ENCODE measurements around the gene APIP.
A peak's percentile ranks its signal among the peaks of the same experiment; 100 is the strongest.

APIP gene

DNA sequence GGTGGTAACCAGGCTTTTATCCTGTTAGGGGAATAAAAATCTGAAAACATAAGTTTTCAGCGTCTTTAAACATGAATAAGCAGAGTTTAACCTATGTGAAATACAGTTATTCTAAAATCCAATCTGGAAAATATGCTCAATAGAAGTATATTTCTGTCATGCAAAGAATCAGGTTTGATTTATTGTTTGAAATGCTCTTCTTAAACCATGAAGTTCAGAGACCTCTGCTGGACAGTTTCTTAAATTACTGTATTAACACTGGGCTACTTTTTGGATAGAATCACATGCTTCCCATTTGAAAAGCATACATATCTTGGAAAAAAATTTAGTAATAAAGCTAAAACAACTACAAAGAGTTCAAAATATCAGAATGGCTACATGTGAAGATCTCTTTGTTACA lies 25.4 kb downstream of the APIP start:
- ChIA-PET CTCF (no interaction called here), POLR2A (no interaction called here)
- TF ChIP-seq, protein P1, sequence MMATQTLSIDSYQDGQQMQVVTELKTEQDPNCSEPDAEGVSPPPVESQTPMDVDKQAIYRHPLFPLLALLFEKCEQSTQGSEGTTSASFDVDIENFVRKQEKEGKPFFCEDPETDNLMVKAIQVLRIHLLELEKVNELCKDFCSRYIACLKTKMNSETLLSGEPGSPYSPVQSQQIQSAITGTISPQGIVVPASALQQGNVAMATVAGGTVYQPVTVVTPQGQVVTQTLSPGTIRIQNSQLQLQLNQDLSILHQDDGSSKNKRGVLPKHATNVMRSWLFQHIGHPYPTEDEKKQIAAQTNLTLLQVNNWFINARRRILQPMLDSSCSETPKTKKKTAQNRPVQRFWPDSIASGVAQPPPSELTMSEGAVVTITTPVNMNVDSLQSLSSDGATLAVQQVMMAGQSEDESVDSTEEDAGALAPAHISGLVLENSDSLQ (IDR thresholded peaks at IDR 0.05): peak; percentile 89
- TF ChIP-seq ELF4 (IDR thresholded peaks at IDR 0.05): no peak
- no peak for DNase-seq (ENCODE audit: extremely low spot score)

DNA sequence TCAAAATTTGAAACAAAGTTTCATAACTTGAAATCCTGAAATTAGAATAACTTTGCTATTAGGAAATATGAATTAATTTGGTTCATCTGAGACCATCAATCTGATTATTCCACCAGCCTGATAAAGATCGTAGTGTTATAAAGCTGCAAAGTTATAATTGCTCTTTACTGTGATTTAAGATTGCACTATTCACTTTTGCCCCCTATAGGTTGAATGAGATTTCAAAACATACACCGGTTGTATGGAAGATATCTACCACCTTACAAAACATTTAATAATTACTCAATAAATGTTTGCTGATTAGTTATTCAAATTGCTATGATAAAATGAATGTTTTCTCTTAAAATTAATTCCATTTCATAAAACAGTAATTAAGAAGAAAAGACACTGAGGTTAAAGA lies 26.1 kb downstream of the APIP start:
- CTCF ChIA-PET: no interaction called here
- no peak for DNase-seq (ENCODE audit: extremely low spot score)
- POLR2A ChIA-PET: no interaction called here
- no peak for TF ChIP-seq FOXA1 (IDR thresholded peaks at IDR 0.05)
- no peak for TF ChIP-seq HDGF (IDR thresholded peaks at IDR 0.05; ENCODE audit: borderline replicate concordance)
- TF ChIP-seq BHLHE40 (IDR thresholded peaks at IDR 0.05; ENCODE audit: borderline replicate concordance): no peak
- TF ChIP-seq ZNF384 (IDR thresholded peaks at IDR 0.05): no peak
- TF ChIP-seq FOXM1 (IDR thresholded peaks at IDR 0.05; ENCODE audit: borderline replicate concordance): no peak
- no peak for TF ChIP-seq ARNT (IDR thresholded peaks at IDR 0.05)
- TF ChIP-seq SUZ12 (IDR thresholded peaks at IDR 0.05): no peak
- TF ChIP-seq, protein P1 (IDR thresholded peaks at IDR 0.05): no peak
- no peak for TF ChIP-seq LEF1 (IDR thresholded peaks at IDR 0.05; ENCODE audit: borderline replicate concordance)
- TF ChIP-seq CTBP1 (IDR thresholded peaks at IDR 0.05; ENCODE audit: borderline replicate concordance): no peak
- TF ChIP-seq TARDBP (IDR thresholded peaks at IDR 0.05): no peak
- TF ChIP-seq NFRKB (IDR thresholded peaks at IDR 0.05): no peak
- TF ChIP-seq ELF4 (IDR thresholded peaks at IDR 0.05): no peak
- TF ChIP-seq FOXK2 (IDR thresholded peaks at IDR 0.05): no peak
- no peak for TF ChIP-seq SP1 (IDR thresholded peaks at IDR 0.05)
- no peak for TF ChIP-seq L3MBTL2 (conservative IDR thresholded peaks at IDR 0.05)

GRCh38 chr11:34887260-34887659 lies 28.9 kb downstream of the APIP start:
- TF ChIP-seq L3MBTL2 (conservative IDR thresholded peaks at IDR 0.05) (no peak), CTBP1 (IDR thresholded peaks at IDR 0.05; ENCODE audit: borderline replicate concordance) (no peak), NFRKB (IDR thresholded peaks at IDR 0.05) (no peak), FOXA1 (IDR thresholded peaks at IDR 0.05) (no peak), SUZ12 (IDR thresholded peaks at IDR 0.05) (no peak), FOXM1 (IDR thresholded peaks at IDR 0.05; ENCODE audit: borderline replicate concordance) (no peak), ZNF384 (IDR thresholded peaks at IDR 0.05) (no peak), SP1 (IDR thresholded peaks at IDR 0.05) (no peak), TARDBP (IDR thresholded peaks at IDR 0.05) (no peak), FOXK2 (IDR thresholded peaks at IDR 0.05) (no peak), BHLHE40 (IDR thresholded peaks at IDR 0.05; ENCODE audit: borderline replicate concordance) (no peak)
- TF ChIP-seq, protein P1 (IDR thresholded peaks at IDR 0.05): no peak
- POLR2A ChIA-PET: no interaction called here
- no peak for DNase-seq (ENCODE audit: extremely low spot score)
- CTCF ChIA-PET: no interaction called here

DNA sequence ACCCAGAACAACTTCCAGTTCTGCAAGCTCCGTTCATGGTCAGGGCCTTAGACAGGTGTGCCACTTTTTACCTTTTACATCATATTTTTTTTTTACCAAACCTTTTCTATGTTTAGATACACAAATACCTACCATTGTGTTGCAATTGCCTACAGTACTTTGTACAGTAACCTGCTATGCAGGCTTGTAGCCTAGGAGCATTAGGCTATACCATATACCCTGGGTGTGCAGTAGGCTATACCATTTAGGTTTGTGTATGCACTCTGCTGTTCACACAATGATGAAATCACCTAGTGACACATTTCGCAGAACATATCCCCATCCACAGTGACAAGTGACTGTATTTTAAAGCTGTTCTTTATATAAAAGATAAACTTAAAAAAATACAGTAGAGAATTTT lies 29.6 kb downstream of the APIP start:
- ChIA-PET CTCF (no interaction called here), POLR2A (interaction anchor here (0.7 kb wide), 1 partner anchor 11 kb away, joined by 3 read pairs; no protein-coding TSS in a partner anchor)
- TF ChIP-seq, protein P1 (IDR thresholded peaks at IDR 0.05): no peak
- TF ChIP-seq ELF4 (IDR thresholded peaks at IDR 0.05) (no peak), BHLHE40 (IDR thresholded peaks at IDR 0.05; ENCODE audit: borderline replicate concordance) (no peak), ZNF384 (IDR thresholded peaks at IDR 0.05) (no peak), HDGF (IDR thresholded peaks at IDR 0.05; ENCODE audit: borderline replicate concordance) (no peak), TARDBP (IDR thresholded peaks at IDR 0.05) (no peak), FOXM1 (IDR thresholded peaks at IDR 0.05; ENCODE audit: borderline replicate concordance) (no peak), SUZ12 (IDR thresholded peaks at IDR 0.05) (no peak), FOXA1 (IDR thresholded peaks at IDR 0.05) (no peak), SP1 (IDR thresholded peaks at IDR 0.05) (no peak), ARNT (IDR thresholded peaks at IDR 0.05) (no peak), FOXK2 (IDR thresholded peaks at IDR 0.05) (no peak)

DNA sequence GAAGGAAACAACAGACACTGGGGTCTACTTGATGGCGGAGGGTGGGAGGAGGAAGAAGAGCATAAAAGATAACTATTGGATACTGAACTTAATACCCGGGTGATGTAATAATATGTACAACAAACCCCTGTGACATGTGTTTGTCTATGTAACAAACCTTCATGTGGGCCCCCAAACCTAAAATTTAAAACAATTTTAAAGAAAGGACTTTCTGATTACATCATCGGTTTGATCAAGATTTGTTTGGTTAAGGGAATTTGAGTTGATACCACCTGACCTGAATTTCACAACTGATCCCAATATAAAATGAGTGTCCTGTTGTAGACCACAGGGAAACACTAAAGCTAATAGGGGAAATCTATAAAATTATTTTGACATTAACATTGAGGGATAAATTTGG lies 34.3 kb downstream of the APIP start:
- ChIA-PET CTCF (no interaction called here), POLR2A (no interaction called here)
- TF ChIP-seq FOXK2 (IDR thresholded peaks at IDR 0.05): no peak
- no peak for TF ChIP-seq TARDBP (IDR thresholded peaks at IDR 0.05)
- no peak for DNase-seq (ENCODE audit: extremely low spot score)

More for the DNA sequence above, 29.6 kb downstream of the APIP start:
- no peak for DNase-seq (ENCODE audit: extremely low spot score)

- TF ChIP-seq NFRKB (IDR thresholded peaks at IDR 0.05) (no peak), CTBP1 (IDR thresholded peaks at IDR 0.05; ENCODE audit: borderline replicate concordance) (no peak), LEF1 (IDR thresholded peaks at IDR 0.05; ENCODE audit: borderline replicate concordance) (no peak), ELF4 (IDR thresholded peaks at IDR 0.05) (no peak), SUZ12 (IDR thresholded peaks at IDR 0.05) (no peak), FOXM1 (IDR thresholded peaks at IDR 0.05; ENCODE audit: borderline replicate concordance) (no peak)
- TF ChIP-seq, protein P1 (IDR thresholded peaks at IDR 0.05): no peak
- DNase-seq (ENCODE audit: extremely low spot score): no peak
- ChIA-PET CTCF (no interaction called here), POLR2A (no interaction called here)
These were observed 38.7 kb downstream of the APIP start for GRCh38 chr11:34877375-34877975.

Measured in HEK293T (cell line).